GM12878 (cell line): Measurements from ENCODE around the gene RHOT1. TPM values are rescaled to one million over a fixed set of nuclear protein-coding genes. Genes with fewer than 3 reads are reported as not detected.

Experiments used
- ATAC-seq: fragments of 200-7000 bp; cut with Tn5 transposase; 3 replicates; pipeline ENCODE4 v1.9.1; 2020; ENCODE audit warnings: mild to moderate bottlenecking, moderate library complexity
- BruUV-seq: library from RNA; stranded (reverse); fragments of 400-500 nt; replicated peaks from 2 replicates; lab custom pipeline; 2021; lab: Mats Ljungman, UMichigan
- CTCF ChIA-PET: fragments of 300-600 bp; sonication (Branson Sonifier 250); formaldehyde crosslinking; extraction: SDS; loops from one replicate; lab custom pipeline; 2021; ENCODE audit warnings: inconsistent platforms; lab: Yijun Ruan, JAX
- POLR2A ChIA-PET: fragments of 350-600 bp; formaldehyde crosslinking; extraction: SDS; loops from one replicate; lab custom pipeline; 2021; ENCODE audit warnings: inconsistent platforms; lab: Charles Lee
- RAD21 ChIA-PET: fragments of 300-600 bp; sonication (Branson Sonifier 250); formaldehyde crosslinking; loops from one replicate; lab custom pipeline; 2023; ENCODE audit warnings: antibody characterized with exemption; ENCODE audit not compliant: unreplicated experiment; lab: Charles Lee
- SMC1A ChIA-PET: fragments of 300-600 bp; sonication (Branson Sonifier 250); formaldehyde crosslinking; loops from one replicate; lab custom pipeline; 2023; ENCODE audit not compliant: unreplicated experiment, uncharacterized antibody; lab: Charles Lee
- DNase-seq: peaks from one replicate; pipeline ENCODE4 v3.0.0-alpha.2; 2011; ENCODE audit warnings: low read depth, low spot score
- FAIRE-seq: peaks from 3 replicates; lab custom pipeline; 2011; peaks lifted over from hg19 to GRCh38; lab: Jason Lieb, UNC
- H2AFZ ChIP-seq: 2 replicates; pipeline ENCODE4 v1.6.0; 2011; ENCODE audit warnings: low read depth, low read length, control low read depth; ENCODE audit not compliant: control insufficient read depth
- H3K27ac ChIP-seq: 2 replicates; pipeline ENCODE4 v1.5.1; 2011; ENCODE audit warnings: control low read depth; ENCODE audit not compliant: control insufficient read depth, insufficient read depth
- H3K27me3 ChIP-seq, 2 experiments: replicated peaks in 1 of 2; 2 replicates each; pipeline versions ENCODE4 v1.6.0 to v1.6.1; 2011; ENCODE audit warnings: low read length in 1 of 2; ENCODE audit not compliant: control insufficient read depth in 2 of 2, insufficient read depth in 2 of 2
- H3K36me3 ChIP-seq, 2 experiments: 2 replicates each; pipeline ENCODE4 v1.5.1; 2011; ENCODE audit warnings: low read length in 1 of 2; ENCODE audit not compliant: control insufficient read depth in 2 of 2, insufficient read depth in 2 of 2
- H3K4me1 ChIP-seq: 2 replicates; pipeline ENCODE4 v1.6.1; 2011; ENCODE audit warnings: mild to moderate bottlenecking, low read length, moderate library complexity, mixed read lengths; ENCODE audit not compliant: control insufficient read depth, insufficient read depth
- H3K4me2 ChIP-seq: 2 replicates; pipeline ENCODE4 v1.6.0; 2011; ENCODE audit warnings: control low read depth; ENCODE audit not compliant: control insufficient read depth, insufficient read depth
- H3K4me3 ChIP-seq: fragments of 200-600 bp; sonication (generic); 2 replicates; pipeline ENCODE4 v1.5.1; 2016
- H3K79me2 ChIP-seq: 2 replicates; pipeline ENCODE4 v1.6.0; 2011; ENCODE audit warnings: low read length; ENCODE audit not compliant: control insufficient read depth, insufficient read depth
- H3K9ac ChIP-seq: 2 replicates; pipeline ENCODE4 v1.8.0; 2011; ENCODE audit warnings: low read length, control low read depth, mixed read lengths; ENCODE audit not compliant: control insufficient read depth, insufficient read depth
- H3K9me3 ChIP-seq: replicated peaks from 3 replicates; pipeline ENCODE4 v1.5.1; 2011; ENCODE audit warnings: mild to moderate bottlenecking, low read length; ENCODE audit not compliant: control insufficient read depth, insufficient read depth
- H4K20me1 ChIP-seq: 2 replicates; pipeline ENCODE4 v1.6.0; 2011; ENCODE audit not compliant: control insufficient read depth, insufficient read depth
- DPF2 ChIP-seq: fragments of 450-650 bp; IDR thresholded peaks from 2 replicates; pipeline ENCODE4 v1.6.1; 2017; ENCODE audit warnings: mild to moderate bottlenecking
- REST ChIP-seq: IDR thresholded peaks from 2 replicates; pipeline ENCODE4 v1.6.1; 2012; ENCODE audit warnings: mild to moderate bottlenecking, low read depth, low read length
- USF2 ChIP-seq: IDR thresholded peaks from 2 replicates; pipeline ENCODE4 v1.6.1; 2011; ENCODE audit warnings: low read depth, low read length, improper control_type of control experiment, borderline replicate concordance
- ZBTB33 ChIP-seq: fragments of 450-650 bp; IDR thresholded peaks from 2 replicates; pipeline ENCODE4 v1.6.1; 2017; ENCODE audit warnings: mild to moderate bottlenecking
- ZSCAN29 ChIP-seq: fragments of 450-650 bp; IDR thresholded peaks from 2 replicates; pipeline ENCODE4 v1.6.1; 2017; ENCODE audit warnings: mild to moderate bottlenecking, moderate library complexity
- WGBS: methylation state at CpG from one replicate; pipeline ENCODE4 v1.1.6; 2016; ENCODE audit warnings: low lambda C conversion rate; ENCODE audit not compliant: insufficient replicate concordance, insufficient coverage; ENCODE audit errors: missing lambda C conversion rate; 5-methylcytosine and 5-hydroxymethylcytosine counted together
- in situ Hi-C: fragments of 300-500 bp; cut with MboI; formaldehyde crosslinking; loops from 9 replicates; pipeline ENCODE4 v1.14.3; 2018; ENCODE audit warnings: mixed read lengths
- intact Hi-C: fragments of 100-400 bp; cut with micrococcal nuclease; formaldehyde crosslinking; loops from one replicate; pipeline ENCODE4 v1.14.2; 2022; ENCODE audit not compliant: unreplicated experiment
- polyA plus RNA-seq, 11 experiments: library from polyadenylated mRNA; depleted of rRNA in 4 of 11; unstranded in 6 of 11; stranded (reverse) in 5 of 11; fragments of >200 nt; fragmentation: Nextera tagmentation in 4 of 11; fragmentation: Illumina TruSeq in 1 of 11; extraction: Ambion mirVana in 4 of 11; extraction: Trizol in 1 of 11; gene quantifications; 1 replicate in 1 of 11; 2 replicates in 10 of 11; pipeline versions ENCODE4 v1.2.1 to v1.2.3, GENCODE V29; 2011 to 2016; ENCODE audit warnings: inconsistent platforms in 2 of 11, missing spikeins in 2 of 11, low read depth in 1 of 11
- total RNA-seq, 4 experiments: library from RNA; depleted of rRNA in 3 of 4; stranded (reverse); fragments of >200 nt in 3 of 4; fragmentation: Illumina TruSeq in 1 of 4; extraction: Trizol in 1 of 4; gene quantifications; 2 replicates each; pipeline versions ENCODE4 v1.2.1 to v1.2.3, GENCODE V29; 2013 to 2021

Gene RHOT1
- total and polyA plus RNA-seq, 10 of the 15 experiments (the other 5 are each of a cell fraction or from before 2014, with no cell fraction given): 13.3 to 68.2 (median 22.8) TPM

- TF ChIP-seq ZBTB33 (no peak), USF2 (no peak), DPF2 (no peak)
Measured at GRCh38 chr17:32160526-32160925, 18.2 kb downstream of the RHOT1 start (continued).

GRCh38 chr17:32161029-32161428 lies 18.7 kb downstream of the RHOT1 start:
- Histone ChIP-seq H3K4me3 (no peak overlapping the region), H3K27ac (no peak overlapping the region), H3K36me3 (peaks cover 0 to 7% of the 10 kb centered on the region in 2 experiments; a peak in 3 of 4 replicates), H3K27me3 (no peaks in the 10 kb centered on the region), H3K4me2 (no peak overlapping the region), H3K9ac (no peak overlapping the region), H4K20me1 (no peaks in the 10 kb centered on the region; the same call in 1 of the 2 replicates), H2AFZ (no peak overlapping the region), H3K4me1 (no peaks in the 10 kb centered on the region), H3K79me2 (no peaks in the 10 kb centered on the region), H3K9me3 (no peaks in the 10 kb centered on the region; the same call in 2 of the 3 replicates)
- ChIA-PET SMC1A (no interaction called here), CTCF (interaction anchor here (0.6 kb wide), 1 partner anchor 220 kb away, joined by 3 read pairs; no protein-coding TSS in a partner anchor), RAD21 (no interaction called here), POLR2A (no interaction called here)
- no peak for DNase-seq
- BruUV-seq: no TSS peak
- TF ChIP-seq ZSCAN29: no peak
- TF ChIP-seq REST: no peak
- intact Hi-C loops: no loop called here
- in situ Hi-C loops: no loop called here
- ATAC-seq: no peak
- FAIRE-seq: no peak
- 88% methylated on average over 8 of the region's 8 CpGs for WGBS
